SIG-M5 (cell line): ENCODE measurements around the gene SH3RF1.
"Not testable (repeated sequence)": the region's sequence is repeated elsewhere in the genome, so short reads cannot be mapped to it uniquely, and the experiment has no call there.

Experiments
- DNase-seq: peaks from one replicate; lab custom pipeline; 2025; lab: John Stamatoyannopoulos, UW

Gene SH3RF1

DNA sequence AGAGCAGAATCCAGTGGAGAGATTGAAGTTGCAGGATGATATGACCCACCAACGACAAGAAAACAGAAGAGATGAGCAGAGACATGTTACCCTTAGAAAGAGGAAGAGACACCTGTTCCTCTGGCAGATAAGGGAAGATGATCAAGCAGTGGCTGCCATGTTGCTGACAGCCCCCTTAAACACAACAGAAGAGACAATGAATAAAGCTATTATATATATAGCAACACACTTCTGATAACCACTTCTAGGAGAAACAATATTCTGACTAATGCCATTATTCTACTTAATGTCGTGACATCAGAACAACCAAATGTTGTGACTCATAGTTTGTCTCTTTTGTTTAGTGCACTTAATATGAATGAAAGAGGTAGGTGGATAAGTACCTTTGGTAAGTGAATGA is 44.9 kb downstream of the SH3RF1 start:
- DNase-seq, result no peak

DNA sequence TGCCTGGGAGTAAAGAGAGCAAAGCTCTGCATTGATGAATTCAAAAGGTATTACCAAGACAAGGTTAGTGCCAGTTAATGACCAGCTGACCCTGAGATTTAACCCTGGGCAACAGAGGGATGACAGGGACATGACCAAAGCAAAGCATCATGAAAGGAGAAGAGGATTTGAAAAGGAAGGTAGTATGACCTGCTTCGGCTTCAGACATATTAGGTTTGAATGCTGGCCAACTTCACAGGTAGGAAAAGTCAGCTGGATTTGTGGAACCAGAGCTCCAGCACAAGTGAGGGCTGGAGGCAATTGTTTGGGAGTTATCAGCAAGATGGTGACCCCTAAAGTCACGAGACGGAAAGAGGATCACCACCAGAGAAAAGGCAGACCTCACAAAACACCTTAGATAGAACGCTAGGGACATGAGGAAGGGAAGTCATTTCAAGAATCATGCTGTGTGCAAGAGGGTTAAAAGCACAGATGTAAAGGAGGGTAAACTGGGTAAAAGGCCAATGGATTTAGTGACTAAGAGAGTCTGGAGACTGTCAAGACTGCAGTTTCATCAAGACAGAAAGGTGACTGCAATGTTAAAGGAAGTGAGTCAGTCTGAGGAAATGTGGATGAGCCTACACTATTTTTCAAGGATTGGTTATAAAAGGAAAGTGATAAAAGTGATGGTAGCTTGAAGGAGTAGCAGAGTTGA is 45.6 kb downstream of the SH3RF1 start:
- no peak for DNase-seq

DNA sequence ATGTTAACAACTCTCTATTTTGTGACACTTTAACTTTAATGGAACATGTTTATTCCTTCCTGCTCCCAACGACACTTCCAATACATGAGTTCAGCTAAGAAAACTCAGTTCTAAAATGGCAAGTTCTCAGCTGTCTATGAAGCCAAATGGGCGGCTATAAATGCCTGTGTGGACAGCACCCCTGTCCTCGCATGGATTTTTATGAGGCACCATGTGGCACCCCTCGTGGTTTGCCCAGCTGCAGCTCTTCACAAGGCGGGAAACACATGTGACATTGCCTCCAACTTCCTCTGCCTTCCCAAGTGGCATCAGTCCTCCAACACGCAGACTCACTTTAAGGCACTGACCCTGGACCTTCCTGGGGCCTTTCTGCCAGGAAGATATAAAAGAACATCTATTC is 48.0 kb downstream of the SH3RF1 start:
- DNase-seq, result no peak

DNA sequence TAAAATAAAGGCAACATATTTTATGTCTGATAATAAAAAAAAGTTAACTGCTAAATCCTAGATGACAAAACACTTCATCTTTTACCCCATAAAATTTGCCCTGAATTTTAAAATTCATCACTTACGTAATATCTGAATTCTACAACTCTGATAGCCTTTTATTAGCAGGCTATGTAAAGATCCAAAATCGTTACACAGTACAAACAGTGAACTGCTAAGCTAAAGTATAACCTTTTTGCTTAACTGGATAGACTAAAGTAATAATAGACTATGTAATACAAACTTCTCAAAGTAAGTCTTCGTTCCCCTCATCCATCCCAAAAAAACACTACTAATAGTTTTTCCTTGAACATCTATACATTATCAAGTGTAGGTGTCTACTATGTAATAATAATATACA is 49.1 kb downstream of the SH3RF1 start:
- DNase-seq, result no peak

DNA sequence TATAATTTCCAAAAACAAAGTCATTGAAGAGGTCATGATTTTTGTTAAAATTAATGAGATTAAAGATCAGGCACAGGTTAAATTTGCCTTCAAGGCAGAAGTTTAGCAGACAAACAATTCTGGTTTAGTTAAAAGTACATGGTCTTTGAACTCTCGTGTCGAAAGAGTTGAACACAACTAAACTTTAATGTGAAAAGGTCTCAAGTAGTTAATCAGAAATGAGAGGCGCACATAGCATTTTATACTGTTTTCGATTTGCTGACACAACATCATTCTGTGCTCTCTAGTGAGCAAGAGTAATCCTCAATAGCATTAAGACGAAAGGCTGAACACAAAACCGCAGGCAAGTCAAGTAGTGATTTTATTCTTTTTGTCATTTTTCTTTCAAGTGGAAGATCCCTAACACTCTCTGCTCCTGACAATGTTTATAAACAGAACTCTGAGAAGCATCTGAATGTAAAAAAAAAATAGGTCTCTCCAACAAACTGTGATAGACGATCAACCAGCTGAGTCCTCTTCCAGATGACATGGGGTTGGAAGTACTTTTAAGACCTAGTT is 49.8 kb downstream of the SH3RF1 start:
- no peak for DNase-seq

GRCh38 chr4:169220447-169220846 is 50.3 kb downstream of the SH3RF1 start:
- DNase-seq, result no peak

DNA sequence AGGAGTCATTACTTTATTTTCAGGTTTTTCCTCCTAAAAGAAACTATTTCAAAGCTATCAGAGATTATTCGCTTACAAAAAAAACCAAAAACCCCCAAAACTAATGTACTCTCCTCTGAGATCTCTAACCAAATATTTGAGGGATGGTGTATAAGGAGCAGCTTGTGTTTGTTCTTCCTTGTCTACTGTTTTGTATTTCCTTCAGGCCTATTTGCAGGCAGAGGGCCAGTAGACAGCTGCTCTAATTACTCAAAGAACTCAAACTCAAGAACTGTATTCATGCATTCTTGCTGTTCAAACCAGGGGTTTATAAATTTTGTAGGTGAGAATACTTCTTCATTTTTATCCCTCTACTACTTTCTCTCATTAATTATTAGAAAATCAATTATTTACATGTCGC is 51.3 kb downstream of the SH3RF1 start:
- DNase-seq, result no peak

DNA sequence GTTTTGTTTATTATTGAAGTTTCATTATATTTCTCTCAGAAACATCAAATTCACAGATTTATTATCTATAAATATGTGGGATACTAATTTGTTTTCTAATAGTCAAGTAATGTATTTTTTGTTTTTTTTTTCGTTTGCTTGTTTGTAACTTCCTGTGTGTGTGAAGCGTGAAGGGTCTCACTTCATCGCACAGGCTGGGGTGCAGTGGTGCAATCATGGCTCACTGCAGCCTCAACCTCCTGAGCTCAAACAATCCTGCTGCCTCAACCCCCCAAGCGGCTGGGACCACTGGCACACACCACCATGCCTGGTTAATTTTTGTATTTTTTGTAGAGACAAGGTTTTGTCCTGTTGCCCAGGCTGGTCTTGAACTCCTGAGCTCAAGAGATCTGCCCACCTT is 55.1 kb downstream of the SH3RF1 start:
- no peak for DNase-seq

GRCh38 chr4:169212981-169213380 is 57.8 kb downstream of the SH3RF1 start:
- DNase-seq, result no peak

DNA sequence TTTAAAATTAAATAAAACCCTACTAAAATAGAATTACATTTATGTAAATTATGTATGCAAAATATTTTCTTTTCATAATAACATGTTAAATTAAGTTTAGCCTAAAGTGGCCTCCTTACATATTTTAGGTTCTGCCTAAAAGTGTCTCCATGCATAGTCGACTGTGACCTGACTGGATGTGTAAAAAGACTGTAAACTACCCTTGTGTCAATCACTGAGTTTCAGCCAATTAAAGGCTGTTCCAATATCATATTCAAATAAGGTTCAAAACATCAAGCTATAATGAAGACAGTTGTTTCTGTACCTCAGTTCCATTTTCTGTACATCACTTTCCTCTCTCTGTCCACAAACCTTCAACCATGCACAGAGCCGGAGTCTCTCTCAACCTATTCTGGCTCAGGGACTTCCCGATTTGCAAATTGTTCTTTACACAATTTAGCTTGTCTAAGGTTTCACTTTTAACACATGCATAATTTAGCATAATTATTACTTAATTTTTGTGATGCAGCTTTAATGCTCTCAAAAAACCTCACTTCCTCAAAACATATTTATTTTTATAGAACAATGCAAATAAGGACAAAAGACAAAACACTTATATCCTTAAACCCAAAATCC is 60.1 kb downstream of the SH3RF1 start:
- DNase-seq, result no peak

- no peak for DNase-seq
Measured at GRCh38 chr4:169209388-169209883, 61.3 kb downstream of the SH3RF1 start.

DNA sequence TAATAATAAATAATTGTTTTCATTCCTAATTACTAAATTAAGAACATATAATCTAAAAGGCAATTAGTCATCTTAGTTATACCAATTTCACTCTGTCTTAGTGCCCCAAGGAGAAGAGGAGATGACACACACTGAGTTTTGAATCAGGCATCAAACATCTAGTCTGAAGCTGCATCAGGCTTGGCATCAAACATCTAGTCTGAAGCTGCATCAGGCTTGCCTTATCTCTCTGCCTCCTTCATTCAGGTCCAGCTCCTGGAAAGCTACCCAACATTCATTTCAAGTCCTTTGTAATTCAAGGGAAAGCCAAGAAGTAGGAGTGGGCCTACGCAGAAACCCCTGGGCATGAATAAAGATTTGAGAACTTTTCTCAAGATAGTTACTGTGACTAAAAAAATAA is 62.2 kb downstream of the SH3RF1 start:
- DNase-seq, result no peak

GRCh38 chr4:169208090-169208455 is 62.7 kb downstream of the SH3RF1 start:
- DNase-seq, result no peak

DNA sequence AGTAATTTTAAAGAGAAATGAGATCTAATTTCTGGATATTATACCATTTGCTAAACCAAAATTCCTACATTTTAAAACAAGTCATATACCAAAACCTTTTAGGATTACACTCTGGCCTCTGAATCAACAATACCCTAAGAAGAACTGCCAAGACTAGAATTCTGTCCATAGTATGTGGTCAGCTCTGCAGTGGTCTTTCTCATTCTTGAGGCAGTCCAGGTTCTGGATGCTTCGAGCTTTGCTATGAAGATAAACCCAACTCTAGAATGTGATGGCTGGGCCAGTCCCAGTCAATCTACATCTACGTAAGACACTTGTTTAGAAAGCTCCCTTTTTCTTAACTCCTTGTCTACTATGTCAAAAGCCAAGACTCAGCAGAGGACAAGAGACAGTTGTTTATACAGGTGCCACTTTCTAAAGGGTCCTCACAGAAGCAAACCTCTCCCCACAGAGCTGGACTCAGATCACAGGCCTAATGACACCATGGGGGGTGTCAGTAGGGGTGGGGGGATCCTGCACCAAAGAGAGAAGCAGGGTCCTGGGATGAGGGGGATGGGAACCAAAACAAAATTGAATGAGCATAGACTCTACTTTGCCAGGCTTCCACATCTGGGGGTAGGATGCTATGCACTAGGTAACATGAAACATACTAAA is 63.2 kb downstream of the SH3RF1 start:
- no peak for DNase-seq

- DNase-seq, result no peak
Measured at GRCh38 chr4:169205744-169206080, 65.0 kb downstream of the SH3RF1 start.

DNA sequence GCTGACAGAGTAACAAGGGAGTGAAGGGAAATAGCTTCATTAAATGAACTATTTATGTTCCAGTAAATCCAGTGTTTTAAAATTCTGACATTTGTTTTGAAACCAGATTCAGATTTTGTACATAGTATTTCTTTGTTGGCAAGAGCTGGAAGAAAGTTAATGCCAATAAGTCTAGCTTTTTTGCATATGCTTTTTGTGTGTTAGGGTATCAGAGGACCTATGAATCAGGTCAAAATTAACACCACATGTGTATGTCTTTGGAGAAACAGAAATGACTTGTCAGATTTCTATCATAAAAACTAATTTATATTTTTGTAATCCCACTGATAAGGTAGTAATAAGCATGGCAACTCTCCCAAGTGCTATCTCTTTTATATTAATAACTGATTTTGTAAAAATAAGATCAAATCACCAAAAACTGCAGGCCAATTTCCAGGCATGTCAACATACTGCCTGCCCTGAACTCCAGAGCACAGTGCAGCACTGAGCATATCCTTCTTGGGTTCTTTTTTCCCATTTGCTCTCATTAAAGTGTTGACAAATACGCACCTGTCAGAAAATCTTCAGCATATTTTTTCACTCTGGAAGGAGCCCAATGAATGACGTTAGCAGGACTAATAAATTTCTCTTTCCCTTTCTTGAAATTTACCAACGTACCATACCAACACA is 65.5 kb downstream of the SH3RF1 start:
- DNase-seq, result no peak

- no peak for DNase-seq
Measured at GRCh38 chr4:169203891-169204290, 66.9 kb downstream of the SH3RF1 start.

DNA sequence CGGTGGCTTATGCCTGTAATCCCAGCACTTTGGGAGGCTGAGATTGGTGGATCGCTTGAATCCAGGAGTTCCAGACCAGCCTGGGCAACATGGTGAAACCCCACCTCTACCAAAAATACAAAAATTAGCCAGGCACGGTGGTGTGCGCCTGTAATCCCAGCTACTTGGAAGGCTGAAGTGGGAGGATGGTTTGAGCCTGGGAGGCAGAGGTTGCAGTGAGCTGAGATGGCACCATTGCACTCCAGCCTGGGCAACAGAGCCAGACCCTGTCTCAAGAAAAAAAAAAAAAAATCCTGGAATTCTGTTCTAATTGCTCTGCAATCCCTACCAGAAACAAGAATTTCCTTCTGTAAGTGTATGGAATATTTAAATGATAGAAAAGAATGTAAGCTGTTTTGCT is 67.5 kb downstream of the SH3RF1 start:
- DNase-seq, result not testable (repeated sequence)

- DNase-seq, result no peak
Measured at GRCh38 chr4:169202878-169203277, 67.9 kb downstream of the SH3RF1 start.

DNA sequence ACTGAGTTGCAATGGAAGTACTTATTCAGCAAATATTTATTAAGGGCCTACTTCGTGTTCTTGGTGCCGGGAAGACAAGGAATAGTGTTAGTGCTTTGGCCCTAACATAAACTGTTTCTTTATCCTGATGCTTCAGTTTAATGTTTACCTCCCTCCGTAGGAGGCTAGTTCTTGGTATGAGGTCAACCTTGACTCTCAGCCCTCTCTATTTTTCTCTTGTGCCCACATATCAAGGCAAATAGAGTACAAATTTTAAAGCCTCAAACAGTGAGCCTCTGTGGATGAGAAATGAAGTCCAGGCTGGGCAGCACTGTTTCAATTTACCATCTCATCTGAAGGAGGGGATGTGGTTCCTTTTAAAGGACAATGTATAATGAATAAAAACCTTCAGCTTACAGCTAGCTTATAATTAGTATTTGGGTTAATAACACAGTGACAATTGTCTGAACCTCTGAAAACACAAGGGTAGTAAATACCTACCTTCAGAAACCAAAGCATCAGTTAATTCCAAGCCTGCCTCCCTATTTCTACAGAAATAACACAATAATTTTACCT is 68.5 kb downstream of the SH3RF1 start:
- no peak for DNase-seq

DNA sequence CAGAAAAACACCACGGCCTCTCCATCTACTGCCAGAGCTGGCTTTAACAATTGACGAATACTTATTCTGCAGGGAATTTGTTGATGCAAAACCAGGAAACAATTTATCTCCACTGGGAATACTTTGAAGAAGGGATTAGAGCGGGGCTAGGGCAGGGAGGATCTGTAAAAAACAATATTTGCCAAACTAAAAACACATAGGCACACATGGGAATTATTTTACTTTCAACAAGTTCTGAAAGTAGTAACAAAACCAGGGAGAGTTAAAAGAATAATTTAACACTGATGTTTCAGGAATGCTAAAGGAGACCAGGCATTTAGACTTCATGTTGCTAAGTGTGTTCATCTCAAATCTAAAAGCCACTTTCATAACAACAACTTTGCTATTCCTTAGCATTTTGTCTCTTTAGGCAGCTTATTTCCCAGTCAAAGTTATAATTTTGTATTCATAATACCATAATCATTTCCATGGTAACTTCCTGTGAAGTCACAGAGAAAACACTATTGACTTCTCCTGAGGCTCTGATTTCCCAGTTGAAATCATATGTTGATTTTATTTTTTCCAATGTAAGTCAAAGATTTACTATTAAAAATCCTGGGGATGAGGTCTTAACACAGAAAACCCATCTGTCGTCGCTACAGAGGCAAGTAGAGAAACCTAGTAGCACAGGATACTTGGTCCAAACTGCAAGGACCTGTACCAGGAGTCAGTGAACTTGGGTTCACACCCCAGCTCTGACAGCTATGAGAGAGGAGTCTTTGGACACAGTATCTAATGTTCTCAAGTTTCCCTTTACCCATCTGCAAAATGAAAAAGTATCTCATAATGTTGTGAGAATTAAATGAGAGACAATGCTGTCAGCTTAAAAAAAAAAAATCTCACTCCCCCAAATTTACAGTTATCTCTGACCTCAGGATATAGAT is 69.3 kb downstream of the SH3RF1 start:
- DNase-seq, result no peak
